GM19324 (cell line): ENCODE data around the gene GSN.

ENCODE experiments used
- ATAC-seq: cut with Tn5 transposase; IDR thresholded peaks from one replicate; pipeline ENCODE4 v1.9.1; 2021; ENCODE audit warnings: mild to moderate bottlenecking, moderate library complexity; ENCODE audit not compliant: unreplicated experiment, low FRiP score

Gene GSN

DNA sequence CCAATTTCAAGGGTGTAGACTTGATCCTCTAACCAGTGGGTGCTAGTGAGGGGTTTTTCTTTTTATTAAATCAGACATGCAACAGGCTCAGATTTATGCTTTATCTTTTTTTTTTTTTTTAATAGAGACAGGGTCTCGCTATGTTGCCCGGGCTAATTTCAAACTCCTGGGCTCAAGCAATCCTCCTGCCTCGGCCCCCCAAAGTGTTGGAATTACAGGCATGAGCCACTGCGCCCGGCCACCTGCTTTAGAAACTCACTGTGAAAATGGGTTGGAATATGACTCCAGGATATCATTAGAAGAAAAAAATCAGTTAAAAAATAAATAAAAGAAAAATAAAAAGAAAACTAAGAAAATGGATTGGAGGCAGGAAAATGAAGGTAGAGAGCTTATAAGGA is 51.4 kb downstream of the GSN start:
- no peak for ATAC-seq

GRCh38 chr9:121321016-121321503 is 53.1 kb downstream of the GSN start:
- ATAC-seq: no peak

DNA sequence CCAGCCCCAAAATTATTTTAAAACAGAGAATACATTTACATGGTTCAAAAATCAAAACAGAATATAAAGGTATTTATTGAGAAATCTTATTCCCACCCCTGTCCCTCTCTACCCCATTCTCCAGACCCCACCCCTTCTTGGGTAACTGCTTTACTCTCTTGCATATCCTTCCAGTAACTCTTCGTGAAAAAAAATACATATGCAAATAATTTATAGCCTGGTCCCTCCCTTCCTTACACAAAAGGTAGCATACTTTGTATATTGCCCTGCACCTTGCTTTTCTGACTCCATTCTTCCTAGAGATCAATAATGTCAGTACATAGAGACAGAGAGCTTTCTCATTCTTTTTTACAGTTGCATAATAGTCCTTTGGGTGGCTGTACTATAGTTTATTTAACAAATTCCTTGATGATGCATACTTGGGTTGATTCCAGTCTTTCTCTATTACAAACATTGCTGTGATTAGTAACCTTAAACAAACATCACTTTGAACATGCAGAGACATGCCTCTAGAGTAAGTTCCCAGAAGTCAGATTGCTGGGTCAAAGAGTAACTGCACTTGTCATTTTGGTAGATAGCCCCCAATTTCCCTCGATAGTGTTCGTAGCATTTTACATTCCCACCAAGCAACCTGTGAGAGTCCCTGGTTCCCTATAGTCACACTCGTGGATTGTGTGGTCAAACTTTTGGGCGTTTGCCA is 54.2 kb downstream of the GSN start:
- no peak for ATAC-seq

- no peak for ATAC-seq
Measured at GRCh38 chr9:121322737-121323448, 54.9 kb downstream of the GSN start.

DNA sequence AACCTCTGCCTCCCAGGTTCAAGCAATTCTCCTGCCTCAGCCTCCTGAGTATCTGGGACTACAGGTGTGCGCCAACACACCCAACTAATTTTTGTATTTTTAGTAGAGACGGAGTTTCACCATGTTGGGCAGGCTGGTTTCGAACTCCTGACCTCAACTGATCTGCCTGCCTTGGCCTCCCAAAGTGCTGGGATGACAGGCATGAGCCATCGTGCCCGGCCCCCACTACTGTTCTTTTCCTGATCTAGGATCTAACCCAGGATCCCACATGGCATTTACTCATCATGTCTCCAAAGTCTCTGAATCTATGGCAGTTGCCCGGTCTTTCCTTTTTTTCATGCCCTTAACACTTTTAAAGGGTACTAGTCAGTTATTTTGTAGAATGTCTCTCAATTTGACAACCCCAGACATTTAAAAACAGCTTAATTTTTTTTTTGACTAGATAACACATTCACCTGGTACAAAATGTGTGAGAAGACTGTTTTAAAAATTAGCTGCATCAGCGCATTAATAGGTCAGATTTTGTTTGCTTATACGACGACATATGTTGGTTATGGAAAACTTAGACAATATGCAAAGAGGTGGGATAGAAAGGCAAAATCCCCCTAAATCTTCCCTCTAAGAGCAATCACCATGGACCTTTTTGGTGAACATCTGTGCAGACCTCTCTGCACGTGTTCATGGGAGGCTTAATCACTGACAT is 55.6 kb downstream of the GSN start:
- no peak for ATAC-seq

- ATAC-seq: no peak
Measured at GRCh38 chr9:121324316-121324715, 56.4 kb downstream of the GSN start.

DNA sequence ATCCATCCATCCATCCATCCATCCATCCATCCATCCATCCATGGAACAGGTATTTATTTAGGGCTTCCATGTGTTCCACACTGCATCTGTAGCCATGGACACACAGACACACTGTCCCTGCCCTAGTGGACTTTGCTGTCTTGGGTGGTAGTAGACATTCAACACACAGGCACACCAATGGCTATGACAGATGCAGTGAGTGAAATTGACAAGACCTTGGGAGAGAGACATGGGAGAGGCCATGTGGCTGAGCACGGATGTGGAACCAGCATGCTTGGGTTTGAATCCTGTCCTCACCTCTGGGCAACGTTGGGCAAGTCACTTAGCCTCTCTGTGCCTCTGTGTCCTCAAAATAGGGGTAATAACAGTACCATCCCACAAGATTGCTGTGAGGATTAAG is 56.8 kb downstream of the GSN start:
- no peak for ATAC-seq

- no peak for ATAC-seq
Measured at GRCh38 chr9:121325387-121325786, 57.4 kb downstream of the GSN start.

- no peak for ATAC-seq
Measured at GRCh38 chr9:121326130-121326838, 58.3 kb downstream of the GSN start.

GRCh38 chr9:121326901-121327613 is 59.1 kb downstream of the GSN start:
- ATAC-seq: no peak

DNA sequence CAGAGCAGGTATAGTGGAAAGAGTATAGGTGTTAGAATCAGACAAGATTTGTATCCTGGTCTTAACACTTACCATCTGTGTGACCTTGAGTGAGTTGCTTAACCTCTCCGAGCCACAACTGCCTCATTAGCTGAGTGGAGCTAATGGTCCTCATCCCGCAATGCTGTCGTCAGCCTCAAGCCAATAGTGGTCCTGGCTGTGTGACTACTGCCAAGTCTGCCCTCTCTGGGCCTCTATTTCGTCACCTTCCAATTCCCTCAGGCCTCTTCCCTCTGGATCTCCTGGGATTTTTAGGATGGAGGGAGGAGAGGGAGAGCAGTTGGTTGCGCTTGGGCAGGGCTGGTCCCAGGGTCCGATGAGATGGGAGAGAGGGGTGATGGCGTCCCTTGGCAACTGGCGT is 60.5 kb downstream of the GSN start:
- ATAC-seq: no peak

DNA sequence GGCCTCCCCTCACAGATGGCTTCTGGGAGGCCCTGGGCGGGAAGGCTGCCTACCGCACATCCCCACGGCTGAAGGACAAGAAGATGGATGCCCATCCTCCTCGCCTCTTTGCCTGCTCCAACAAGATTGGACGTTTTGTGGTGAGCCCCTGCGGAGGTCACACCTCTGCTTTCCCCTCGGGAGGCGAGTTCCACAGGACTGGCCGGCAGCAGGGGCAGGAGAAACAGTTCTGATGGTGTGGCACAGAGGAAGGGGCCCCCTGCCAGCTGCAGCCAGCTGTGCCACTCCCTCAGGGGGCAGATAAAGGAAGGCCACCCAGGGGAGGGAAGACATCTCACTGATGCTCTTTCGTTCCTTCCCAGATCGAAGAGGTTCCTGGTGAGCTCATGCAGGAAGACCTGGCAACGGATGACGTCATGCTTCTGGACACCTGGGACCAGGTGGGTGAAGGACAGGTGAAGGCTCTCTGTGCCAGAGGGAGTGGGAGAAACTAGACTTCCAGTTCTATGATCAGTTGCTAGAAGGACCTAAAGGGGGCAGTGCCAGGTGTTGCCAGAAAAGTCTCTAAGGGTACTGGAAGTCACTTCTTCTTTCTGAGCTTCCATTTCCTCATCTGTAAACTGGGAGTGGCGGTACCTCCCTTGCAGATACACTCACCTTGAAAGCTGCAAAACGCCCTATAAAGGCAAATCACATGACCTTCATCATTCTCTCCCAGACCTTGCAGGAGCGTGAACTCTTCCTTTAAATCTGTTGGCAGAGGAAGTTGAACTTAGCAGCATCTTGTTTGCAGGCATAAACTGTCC is 61.1 kb downstream of the GSN start:
- no peak for ATAC-seq

DNA sequence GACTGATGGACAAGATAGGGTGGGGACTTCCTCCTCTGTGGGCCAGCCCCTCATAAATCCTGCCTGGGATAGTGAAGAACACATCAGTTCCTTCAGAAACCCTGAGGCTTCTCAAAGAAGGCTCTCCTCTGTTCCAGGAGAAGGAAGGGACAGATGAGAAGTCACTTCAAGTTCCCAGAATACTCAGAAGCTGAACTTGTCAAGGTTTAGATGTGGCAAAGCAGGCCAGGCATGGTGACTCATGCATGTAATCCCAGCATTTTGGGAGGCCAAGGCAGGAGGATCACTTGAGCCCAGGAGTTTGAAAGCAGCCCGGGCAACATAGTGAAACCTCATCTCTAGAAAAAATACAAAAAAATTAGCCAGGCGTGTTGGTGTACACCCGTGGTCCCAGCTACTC is 63.6 kb downstream of the GSN start:
- ATAC-seq: no peak

DNA sequence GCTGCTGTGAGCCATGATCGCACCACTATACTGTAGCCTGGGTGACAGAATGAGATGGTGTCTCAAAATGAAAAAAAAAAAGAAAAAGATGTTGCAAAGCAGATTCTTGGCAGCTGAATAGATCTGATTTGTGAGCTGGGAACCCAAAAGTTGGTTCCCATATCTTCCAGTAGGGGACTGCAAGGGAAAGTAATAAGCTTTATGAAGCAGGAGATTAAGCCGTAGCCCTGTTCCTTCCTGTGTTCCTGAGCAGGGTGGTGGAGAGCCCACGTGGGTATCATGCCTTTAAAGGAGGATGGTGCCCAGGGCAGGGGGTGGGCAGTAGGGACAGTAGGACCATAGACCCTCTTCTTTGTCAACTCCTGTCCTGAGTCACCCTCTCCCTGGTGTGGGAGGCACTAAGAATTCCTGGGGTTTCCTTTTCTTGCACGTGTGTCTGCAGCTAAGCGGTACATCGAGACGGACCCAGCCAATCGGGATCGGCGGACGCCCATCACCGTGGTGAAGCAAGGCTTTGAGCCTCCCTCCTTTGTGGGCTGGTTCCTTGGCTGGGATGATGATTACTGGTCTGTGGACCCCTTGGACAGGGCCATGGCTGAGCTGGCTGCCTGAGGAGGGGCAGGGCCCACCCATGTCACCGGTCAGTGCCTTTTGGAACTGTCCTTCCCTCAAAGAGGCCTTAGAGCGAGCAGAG is 64.2 kb downstream of the GSN start:
- no peak for ATAC-seq

DNA sequence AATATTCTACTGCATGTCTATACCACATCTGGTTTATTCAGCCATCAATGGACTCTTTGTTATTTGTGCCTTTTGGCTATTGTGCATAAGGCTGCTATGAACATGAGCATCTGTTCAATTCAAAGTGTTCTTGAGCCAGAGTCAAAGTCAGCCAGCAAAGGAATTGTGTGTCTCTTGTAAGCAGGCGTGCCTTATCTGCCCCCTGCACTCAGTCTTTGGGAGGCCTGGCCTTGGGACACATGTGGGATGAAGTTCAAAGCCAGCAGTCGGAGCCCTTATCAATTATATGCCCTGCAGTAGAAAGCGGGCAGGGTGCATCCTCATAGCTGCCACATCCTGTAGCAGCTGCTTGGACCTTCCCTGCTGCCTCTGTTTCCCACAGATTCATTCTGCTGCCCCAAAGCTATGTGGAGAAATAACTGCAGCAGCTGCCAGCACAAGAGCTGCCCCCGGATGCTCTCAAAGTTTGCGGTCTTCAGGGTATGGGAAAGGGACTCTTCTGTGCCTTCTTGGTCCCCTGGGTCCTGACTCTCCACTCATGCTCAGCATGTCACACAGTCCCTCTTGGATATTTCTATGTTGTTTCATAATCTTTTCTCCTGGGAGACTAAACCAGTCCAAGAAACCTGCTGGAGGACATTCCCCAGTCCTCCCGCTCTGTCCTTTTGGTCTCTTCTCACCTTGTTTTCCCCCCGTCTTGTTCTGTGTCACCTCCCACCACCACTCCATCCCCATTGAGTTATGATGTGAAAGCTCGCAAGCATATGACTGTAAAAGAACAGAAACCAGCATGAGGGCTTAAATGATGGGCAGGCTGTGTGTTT is 66.2 kb downstream of the GSN start:
- no peak for ATAC-seq

GRCh38 chr9:121336665-121337064 is 68.7 kb downstream of the GSN start:
- no peak for ATAC-seq

- ATAC-seq: no peak
Measured at GRCh38 chr9:121339437-121339836, 71.5 kb downstream of the GSN start.
